Mucosa of descending colon (tissue), 3 donors: Measurements from ENCODE around the gene REPS2. TPM values are rescaled to one million over a fixed set of nuclear protein-coding genes. Genes with fewer than 3 reads are reported as not detected.
A peak's percentile ranks its signal among the peaks of the same experiment; 100 is the strongest.

Experiments used
- ATAC-seq: fragments of 200-7000 bp; cut with Tn5 transposase; one replicate; pipeline ENCODE4 v1.9.1; 2020; ENCODE audit warnings: mild to moderate bottlenecking, moderate library complexity
- DNase-seq, 3 donors: peaks; one replicate each; pipeline ENCODE4 v3.0.0-alpha.2; 2020
- H3K36me3 ChIP-seq: fragments of 200-600 bp; one replicate; pipeline ENCODE4 v1.8.0; 2021; ENCODE audit warnings: low read depth, mild to moderate bottlenecking
- H3K4me1 ChIP-seq: fragments of 200-600 bp; one replicate; pipeline ENCODE4 v1.8.0; 2021; ENCODE audit warnings: low read depth, mild to moderate bottlenecking
- H3K4me3 ChIP-seq: fragments of 200-600 bp; one replicate; pipeline ENCODE4 v1.8.0; 2021; ENCODE audit warnings: mild to moderate bottlenecking
- H3K9me3 ChIP-seq: fragments of 200-600 bp; one replicate; pipeline ENCODE4 v1.8.0; 2021; ENCODE audit warnings: mild to moderate bottlenecking
- intact Hi-C, 2 donors: fragments of 100-400 bp; cut with DNase I in 1 of 2; cut with micrococcal nuclease in 1 of 2; formaldehyde crosslinking; loops; one replicate each; pipeline versions ENCODE4 v1.11.0 to v1.11.1; 2022; cut with DNase I, micrococcal nuclease
- long read RNA-seq, 2 donors: library from polyadenylated mRNA; unstranded; transcript quantifications; one replicate each; pipeline ENCODE4 v2.0.0, GENCODE V29; 2019 to 2021
- total RNA-seq, 3 donors: library from RNA; stranded (reverse); fragmentation: NEBNext Ultra II Directional in 2 of 3; extraction: Animal tissue kit (Norgen Biotek cat#: 25700) in 2 of 3; gene quantifications; one replicate each; pipeline versions ENCODE4 v1.2.1 to v1.2.4, GENCODE V29; 2021 to 2023
- TF ChIP-seq, protein P1 (sequence below): fragments of 200-600 bp; IDR thresholded peaks from one replicate; pipeline ENCODE4 v1.8.0; 2022; ENCODE audit warnings: antibody characterized with exemption, mild to moderate bottlenecking
- donor health status: DM: no; HTN: no; CAD: no; lungs with moderate emphysema.
- donor health status: DM: no; HTN: no; CAD: no.
- donor health status: DM: no; HTN: yes; CAD: no.

The REPS2 gene
- total RNA-seq = 10 to 100 TPM; 12.7 to 19.6 (median 17.2) TPM
- long read RNA-seq, donor 1, partial matches to known transcripts = 1 of 6 reads
- long read RNA-seq, donor 1, other reads (novel, unspliced or antisense) = 5 of 6 reads
- long read RNA-seq, donor 2, partial matches to known transcripts = 0 of 2 reads
- long read RNA-seq, donor 2, other reads (novel, unspliced or antisense) = 2 of 2 reads

DNA sequence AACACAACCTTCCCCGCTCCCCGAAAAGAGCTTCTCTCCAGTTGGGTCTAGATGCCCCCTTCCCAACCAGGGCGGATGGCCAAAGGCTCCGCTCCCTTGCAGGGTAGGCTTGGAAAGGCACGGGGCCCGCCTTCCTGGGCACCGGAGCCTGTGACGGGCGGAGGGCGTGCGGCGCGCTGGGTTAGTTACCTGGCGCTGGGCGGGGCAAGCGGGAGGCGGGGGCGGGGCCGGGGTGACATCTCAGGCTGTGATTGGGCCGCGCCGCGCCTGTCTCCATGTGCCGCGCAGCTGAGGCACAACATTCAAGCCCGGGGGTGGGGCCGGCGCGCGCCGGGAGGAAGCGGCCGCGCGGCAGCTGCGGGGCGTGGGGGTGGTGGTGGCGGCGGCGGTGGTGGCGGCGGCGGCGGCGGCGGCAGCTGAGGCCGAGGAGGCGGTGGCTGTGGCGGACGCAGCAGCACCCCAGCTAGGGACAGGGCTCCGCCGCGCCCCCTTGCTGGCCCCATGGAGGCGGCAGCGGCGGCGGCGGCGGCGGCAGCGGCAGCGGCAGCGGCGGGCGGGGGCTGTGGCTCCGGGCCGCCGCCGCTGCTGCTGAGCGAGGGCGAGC lies at the start of gene REPS2:
Gene REPS2, plus strand, starts transcription at position 298 of the 604 bp plus-strand sequence. Its CDS starts 204 bp downstream, at position 502.
- TF ChIP-seq, protein P1, sequence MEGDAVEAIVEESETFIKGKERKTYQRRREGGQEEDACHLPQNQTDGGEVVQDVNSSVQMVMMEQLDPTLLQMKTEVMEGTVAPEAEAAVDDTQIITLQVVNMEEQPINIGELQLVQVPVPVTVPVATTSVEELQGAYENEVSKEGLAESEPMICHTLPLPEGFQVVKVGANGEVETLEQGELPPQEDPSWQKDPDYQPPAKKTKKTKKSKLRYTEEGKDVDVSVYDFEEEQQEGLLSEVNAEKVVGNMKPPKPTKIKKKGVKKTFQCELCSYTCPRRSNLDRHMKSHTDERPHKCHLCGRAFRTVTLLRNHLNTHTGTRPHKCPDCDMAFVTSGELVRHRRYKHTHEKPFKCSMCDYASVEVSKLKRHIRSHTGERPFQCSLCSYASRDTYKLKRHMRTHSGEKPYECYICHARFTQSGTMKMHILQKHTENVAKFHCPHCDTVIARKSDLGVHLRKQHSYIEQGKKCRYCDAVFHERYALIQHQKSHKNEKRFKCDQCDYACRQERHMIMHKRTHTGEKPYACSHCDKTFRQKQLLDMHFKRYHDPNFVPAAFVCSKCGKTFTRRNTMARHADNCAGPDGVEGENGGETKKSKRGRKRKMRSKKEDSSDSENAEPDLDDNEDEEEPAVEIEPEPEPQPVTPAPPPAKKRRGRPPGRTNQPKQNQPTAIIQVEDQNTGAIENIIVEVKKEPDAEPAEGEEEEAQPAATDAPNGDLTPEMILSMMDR = no peak
- ATAC-seq (peak; percentile 98), DNase-seq (peak; percentile 91)
- Histone ChIP-seq H3K4me1 (no peaks in the 10 kb centered on the region), H3K4me3 (peak within 1 kb of the TSS; percentile 44), H3K9me3 (no peaks in the 10 kb centered on the region), H3K36me3 (no peaks in the 10 kb centered on the region)
- intact Hi-C loops = no loop called here

DNA sequence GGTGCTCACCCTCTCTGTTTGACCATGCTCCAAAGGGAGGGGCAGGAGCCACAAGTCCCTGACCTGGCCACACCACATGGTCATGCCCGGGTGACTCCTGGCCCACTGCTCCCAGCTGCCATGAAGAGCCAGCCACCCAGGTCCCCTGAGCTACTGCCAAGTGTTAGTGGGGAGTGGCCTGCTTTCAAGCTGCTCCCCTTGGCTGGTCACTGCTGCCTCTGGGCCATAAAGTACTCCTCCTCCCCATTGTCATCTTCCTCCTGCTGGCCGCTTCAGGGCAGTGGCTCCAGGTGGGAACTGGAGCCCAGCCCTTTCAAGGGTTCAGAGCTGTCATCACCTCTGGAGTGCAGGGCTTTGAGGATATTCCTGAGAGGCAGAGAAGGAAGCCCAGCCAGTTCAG lies 49.0 kb upstream of the REPS2 start:
- TF ChIP-seq, protein P1 = no peak
- no peak for DNase-seq
- Histone ChIP-seq H3K4me3 (no peak overlapping the region), H3K9me3 (no peaks in the 10 kb centered on the region), H3K4me1 (no peaks in the 10 kb centered on the region), H3K36me3 (no peaks in the 10 kb centered on the region)
- no peak for ATAC-seq
- intact Hi-C loops = no loop called here

DNA sequence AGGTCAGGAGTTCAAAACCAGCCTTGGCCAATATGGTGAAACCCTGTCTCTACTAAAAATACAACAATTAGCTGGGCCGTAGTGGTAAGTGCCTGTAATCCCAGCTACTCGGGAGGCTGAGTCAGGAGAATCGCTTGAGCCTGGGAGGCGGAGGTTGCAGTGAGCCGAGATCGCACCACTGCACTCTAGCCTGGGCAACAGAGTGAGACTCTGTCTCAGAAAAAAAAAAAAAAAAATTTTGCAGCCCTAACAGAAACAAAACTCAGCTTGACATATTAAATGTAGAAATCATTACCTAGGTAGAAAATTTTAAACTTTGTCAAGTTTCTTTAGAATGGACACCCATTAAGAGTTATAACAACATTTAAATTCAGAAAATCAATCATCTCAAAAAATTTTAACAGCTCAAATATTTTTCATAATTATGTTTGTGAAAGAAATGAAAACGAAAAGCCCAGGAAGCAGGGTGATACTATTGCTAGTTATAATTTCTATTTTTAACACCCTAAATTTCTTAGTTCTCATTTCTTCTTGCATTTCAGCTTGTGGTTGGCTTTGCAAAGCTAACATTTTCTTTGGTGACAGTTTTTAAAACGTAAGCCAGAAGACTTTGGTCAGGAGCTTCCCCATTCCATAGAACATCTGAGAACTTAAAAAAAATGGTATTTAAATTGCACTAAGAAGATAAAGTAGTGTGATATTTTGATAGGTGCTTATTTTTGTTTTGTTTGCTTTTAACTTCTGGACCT lies 43.0 kb upstream of the REPS2 start:
- H3K36me3 ChIP-seq = no peaks in the 10 kb centered on the region
- H3K4me1 ChIP-seq = no peaks in the 10 kb centered on the region
- DNase-seq (no peak), ATAC-seq (no peak)
- intact Hi-C loops = no loop called here
- H3K9me3 ChIP-seq = no peaks in the 10 kb centered on the region
- TF ChIP-seq, protein P1 = no peak
- no peak overlapping the region for H3K4me3 ChIP-seq

DNA sequence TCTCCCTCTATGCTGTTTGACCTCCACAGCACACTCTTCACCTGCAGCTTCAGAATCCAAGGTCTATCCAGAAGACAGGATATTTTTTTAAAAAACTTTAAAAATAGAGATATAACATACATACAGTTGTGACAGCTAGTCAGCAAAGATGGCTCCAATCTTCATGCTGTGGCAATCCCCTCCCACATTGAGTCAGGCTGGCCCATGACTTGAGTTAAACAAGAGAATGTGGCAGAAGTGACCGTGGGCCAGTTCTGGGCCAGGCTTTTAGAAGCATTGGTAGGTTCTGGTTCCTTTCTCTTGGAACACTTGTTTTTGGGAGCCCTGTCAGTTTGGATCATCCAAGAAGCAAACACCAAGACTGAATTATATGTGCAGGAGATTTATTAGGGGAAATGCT lies 36.1 kb upstream of the REPS2 start:
- intact Hi-C loops = no loop called here
- Histone ChIP-seq H3K9me3 (no peaks in the 10 kb centered on the region), H3K36me3 (no peaks in the 10 kb centered on the region), H3K4me1 (no peaks in the 10 kb centered on the region), H3K4me3 (no peak overlapping the region)
- TF ChIP-seq, protein P1 = no peak
- DNase-seq (no peak), ATAC-seq (no peak)

DNA sequence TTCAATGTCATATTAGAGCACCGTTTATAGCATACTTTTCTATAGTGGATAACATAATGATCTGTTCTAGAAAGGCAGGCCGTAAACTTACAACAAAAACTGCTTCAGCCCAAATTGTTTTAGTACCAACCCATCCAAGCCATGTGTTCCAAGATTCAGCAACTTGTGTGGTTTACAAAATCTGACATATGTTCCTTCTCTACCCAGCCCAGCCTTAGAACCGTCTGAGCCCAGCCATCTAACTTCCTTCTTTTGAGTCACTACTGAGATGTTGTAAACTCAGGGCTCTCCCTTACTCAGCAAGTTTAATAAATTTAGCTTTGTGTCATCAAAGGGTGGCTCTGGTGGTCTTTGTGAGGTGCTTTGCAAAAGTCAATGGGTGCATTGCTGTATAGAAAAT lies 32.4 kb upstream of the REPS2 start:
- DNase-seq (no peak), ATAC-seq (peak; percentile 25)
- H3K9me3 ChIP-seq = no peaks in the 10 kb centered on the region
- intact Hi-C loops = no loop called here
- no peak overlapping the region for H3K4me3 ChIP-seq
- H3K36me3 ChIP-seq = no peaks in the 10 kb centered on the region
- H3K4me1 ChIP-seq = no peaks in the 10 kb centered on the region
- TF ChIP-seq, protein P1 = no peak
